H1 (cell line): ENCODE results near the gene OR2C1. TPM values are rescaled to one million over a fixed set of nuclear protein-coding genes. Genes with fewer than 3 reads are reported as not detected.

Experiments
- CTCF ChIA-PET: fragments of 300-600 bp; sonication (Branson Sonifier 250); formaldehyde crosslinking; loops from one replicate; lab custom pipeline; 2021; ENCODE audit not compliant: partially characterized antibody; lab: Charles Lee
- POLR2A ChIA-PET: fragments of 300-600 bp; sonication (Branson Sonifier 250); formaldehyde crosslinking; loops from one replicate; lab custom pipeline; 2021; ENCODE audit warnings: inconsistent platforms; ENCODE audit not compliant: partially characterized antibody; lab: Charles Lee
- DNase-seq, 2 experiments: peaks; one replicate each; pipeline versions ENCODE4 v3.0.0 to v3.0.0-alpha.2; 2010 to 2022; ENCODE audit warnings: low spot score in 2 of 2, low read depth in 1 of 2, mixed read lengths in 1 of 2
- FAIRE-seq: peaks from 2 replicates; lab custom pipeline; 2011; peaks lifted over from hg19 to GRCh38; lab: Jason Lieb, UNC
- H2AFZ ChIP-seq: 2 replicates; pipeline ENCODE4 v1.8.1; 2012; ENCODE audit warnings: low read length, inconsistent platforms
- H2AK5ac ChIP-seq: 2 replicates; pipeline ENCODE4 v1.6.1; 2013; ENCODE audit warnings: low read depth, low read length
- H2BK120ac ChIP-seq: replicated peaks from 2 replicates; pipeline ENCODE3; 2013; ENCODE audit warnings: low read depth, low read length, inconsistent platforms
- H2BK12ac ChIP-seq: 2 replicates; pipeline ENCODE4 v1.6.1; 2013; ENCODE audit warnings: low read depth, low read length
- H2BK15ac ChIP-seq: 2 replicates; pipeline ENCODE4 v1.6.1; 2013; ENCODE audit warnings: low read length
- H2BK20ac ChIP-seq: 2 replicates; pipeline ENCODE4 v1.6.1; 2013; ENCODE audit warnings: low read length
- H2BK5ac ChIP-seq: 2 replicates; pipeline ENCODE4 v1.6.1; 2013; ENCODE audit warnings: low read depth, low read length
- H3K14ac ChIP-seq: 2 replicates; pipeline ENCODE4 v1.6.1; 2013; ENCODE audit warnings: inconsistent platforms; ENCODE audit not compliant: insufficient read length
- H3K18ac ChIP-seq: 2 replicates; pipeline ENCODE4 v1.6.1; 2013; ENCODE audit warnings: low read length; ENCODE audit errors: extremely low read depth
- H3K23ac ChIP-seq: 2 replicates; pipeline ENCODE4 v1.6.1; 2013; ENCODE audit warnings: inconsistent platforms; ENCODE audit not compliant: insufficient read length
- H3K23me2 ChIP-seq: 2 replicates; pipeline ENCODE4 v1.6.1; 2013; ENCODE audit warnings: low read depth, low read length
- H3K27ac ChIP-seq: 2 replicates; pipeline ENCODE4 v1.6.1; 2011; ENCODE audit warnings: low read depth, low read length, inconsistent platforms
- H3K27me3 ChIP-seq, 4 experiments: replicated peaks in 1 of 4; 1 replicate in 1 of 4; 2 replicates in 3 of 4; pipeline versions ENCODE4 v1.6.1 to v1.8.1; 2011 to 2013; ENCODE audit warnings: low read length in 3 of 4, mild to moderate bottlenecking in 3 of 4, inconsistent platforms in 2 of 4, mixed read lengths in 2 of 4, moderate library complexity in 1 of 4; ENCODE audit not compliant: control insufficient read depth in 3 of 4, insufficient read depth in 3 of 4; ENCODE audit errors: extremely low read depth in 1 of 4
- H3K36me3 ChIP-seq, 4 experiments: 2 replicates each; pipeline versions ENCODE4 v1.6.1 to v1.8.1; 2011 to 2013; ENCODE audit warnings: mild to moderate bottlenecking in 4 of 4, low read length in 3 of 4, moderate library complexity in 2 of 4, control low read depth in 1 of 4, inconsistent platforms in 1 of 4; ENCODE audit not compliant: insufficient read depth in 4 of 4, control insufficient read depth in 2 of 4
- H3K4ac ChIP-seq: replicated peaks from 2 replicates; pipeline ENCODE3; 2013; ENCODE audit warnings: low read length, low read depth, mixed read lengths, inconsistent platforms; ENCODE audit not compliant: insufficient read length
- H3K4me1 ChIP-seq, 4 experiments: replicated peaks in 1 of 4; 1 replicate in 1 of 4; 2 replicates in 3 of 4; pipeline versions ENCODE4 v1.6.1 to v1.8.1; 2011 to 2013; ENCODE audit warnings: low read length in 3 of 4, inconsistent platforms in 2 of 4, mixed read lengths in 1 of 4; ENCODE audit not compliant: insufficient read depth in 4 of 4, control insufficient read depth in 3 of 4
- H3K4me2 ChIP-seq, 2 experiments: 2 replicates each; pipeline versions ENCODE4 v1.6.1 to v1.8.1; 2011 to 2013; ENCODE audit warnings: low read depth in 2 of 2, low read length in 2 of 2, control low read depth in 1 of 2, inconsistent platforms in 1 of 2, mild to moderate bottlenecking in 1 of 2; ENCODE audit not compliant: insufficient read depth in 1 of 2
- H3K4me3 ChIP-seq, 4 experiments: fragments of 200-600, 300-600 bp in 1 of 4; sonication (generic), shearing (Covaris generic), sonication (Bioruptor Twin) in 1 of 4; 2 replicates each; pipeline versions ENCODE4 v1.5.1 to v1.8.1; 2011 to 2016; ENCODE audit warnings: low read length in 4 of 4, low read depth in 3 of 4, control low read depth in 2 of 4, inconsistent platforms in 2 of 4, mild to moderate bottlenecking in 2 of 4, mixed read lengths in 1 of 4, moderate library complexity in 1 of 4; ENCODE audit not compliant: insufficient read depth in 2 of 4; ENCODE audit errors: extremely low read depth in 1 of 4
- H3K56ac ChIP-seq: replicated peaks from 2 replicates; pipeline ENCODE3; 2013; ENCODE audit warnings: low read depth, mild to moderate bottlenecking, mixed read lengths, low read length, inconsistent platforms; ENCODE audit not compliant: insufficient read length
- H3K79me1 ChIP-seq: 2 replicates; pipeline ENCODE4 v1.6.1; 2013; ENCODE audit warnings: low read depth, low read length, control low read depth
- H3K79me2 ChIP-seq, 2 experiments: 2 replicates each; pipeline versions ENCODE4 v1.6.1 to v1.8.1; 2012 to 2013; ENCODE audit warnings: low read length in 2 of 2, mild to moderate bottlenecking in 2 of 2, inconsistent platforms in 1 of 2; ENCODE audit not compliant: insufficient read depth in 2 of 2, control insufficient read depth in 1 of 2
- H3K9ac ChIP-seq, 4 experiments: replicated peaks in 1 of 4; 1 replicate in 1 of 4; 2 replicates in 3 of 4; pipeline versions ENCODE4 v1.6.1 to v1.8.1; 2011 to 2013; ENCODE audit warnings: low read depth in 3 of 4, low read length in 3 of 4, control low read depth in 2 of 4, mild to moderate bottlenecking in 2 of 4, moderate library complexity in 2 of 4, inconsistent platforms in 1 of 4; ENCODE audit errors: extremely low read depth in 1 of 4
- H3K9me3 ChIP-seq, 2 experiments: 2 replicates each; pipeline versions ENCODE4 v1.6.1 to v1.8.1; 2012 to 2013; ENCODE audit warnings: mild to moderate bottlenecking in 2 of 2, moderate library complexity in 2 of 2, control low read depth in 1 of 2, inconsistent platforms in 1 of 2, low read depth in 1 of 2, low read length in 1 of 2, mixed read lengths in 1 of 2; ENCODE audit not compliant: insufficient read depth in 2 of 2
- H4K20me1 ChIP-seq, 2 experiments: replicated peaks in 1 of 2; 2 replicates each; pipeline versions ENCODE3 to v1.8.1; 2011 to 2013; ENCODE audit warnings: inconsistent platforms in 2 of 2, low read length in 2 of 2, mild to moderate bottlenecking in 1 of 2; ENCODE audit not compliant: insufficient read depth in 2 of 2, control insufficient read depth in 1 of 2
- H4K5ac ChIP-seq: 2 replicates; pipeline ENCODE4 v1.6.1; 2013; ENCODE audit warnings: low read length, low read depth, mixed read lengths, inconsistent platforms; ENCODE audit not compliant: insufficient read length
- H4K8ac ChIP-seq: 2 replicates; pipeline ENCODE4 v1.8.0; 2013; ENCODE audit warnings: mild to moderate bottlenecking, moderate library complexity, low read length, inconsistent platforms; ENCODE audit not compliant: insufficient read depth; ENCODE audit errors: extremely low read depth
- H4K91ac ChIP-seq: replicated peaks from 2 replicates; pipeline ENCODE3; 2013; ENCODE audit warnings: low read length, mixed read lengths, inconsistent platforms; ENCODE audit not compliant: insufficient read length
- BACH1 ChIP-seq: IDR thresholded peaks from 2 replicates; pipeline ENCODE4 v1.6.1; 2012; ENCODE audit warnings: low read length, improper control_type of control experiment
- CBX5 ChIP-seq: fragments of 300-800, 300-1000 bp; sonication (generic); IDR thresholded peaks from 2 replicates; pipeline ENCODE4 v1.7.1; 2016; ENCODE audit warnings: antibody characterized with exemption, low read length, low read depth
- CHD1 ChIP-seq: IDR thresholded peaks from 2 replicates; pipeline ENCODE4 v1.6.1; 2012; ENCODE audit warnings: low read depth, low read length, improper control_type of control experiment
- E2F6 ChIP-seq: IDR thresholded peaks from 2 replicates; pipeline ENCODE4 v1.6.1; 2012; ENCODE audit warnings: inconsistent platforms
- EP300 ChIP-seq, 2 experiments: IDR thresholded peaks; 1 replicate in 1 of 2; 2 replicates in 1 of 2; pipeline ENCODE4 v1.6.1; 2011 to 2012; ENCODE audit warnings: low read depth in 2 of 2, low read length in 2 of 2, mild to moderate bottlenecking in 2 of 2, borderline replicate concordance in 1 of 2, inconsistent platforms in 1 of 2, moderate library complexity in 1 of 2
- FOSL1 ChIP-seq: IDR thresholded peaks from 2 replicates; pipeline ENCODE4 v1.6.1; 2011; ENCODE audit warnings: mild to moderate bottlenecking, low read depth, low read length, moderate library complexity; ENCODE audit not compliant: insufficient read depth
- GABPA ChIP-seq: IDR thresholded peaks from 2 replicates; pipeline ENCODE4 v1.6.1; 2011; ENCODE audit warnings: mild to moderate bottlenecking, low read length, moderate library complexity, borderline replicate concordance; ENCODE audit not compliant: insufficient read depth
- GTF2F1 ChIP-seq: IDR thresholded peaks from 2 replicates; pipeline ENCODE4 v1.6.1; 2012; ENCODE audit warnings: low read depth, low read length, improper control_type of control experiment, borderline replicate concordance
- KDM1A ChIP-seq: fragments of 200-600, 300-600 bp; sonication (generic); IDR thresholded peaks from 2 replicates; pipeline ENCODE4 v1.7.1; 2016; ENCODE audit warnings: mild to moderate bottlenecking, low read length, borderline replicate concordance
- KDM4A ChIP-seq: IDR thresholded peaks from one replicate; pipeline ENCODE4 v1.7.1; 2012; ENCODE audit warnings: low read depth, mild to moderate bottlenecking, moderate library complexity, low read length, inconsistent platforms; ENCODE audit not compliant: severe bottlenecking
- SRF ChIP-seq: IDR thresholded peaks from 2 replicates; pipeline ENCODE4 v1.6.1; 2011; ENCODE audit warnings: mild to moderate bottlenecking, low read depth, low read length, moderate library complexity
- TEAD4 ChIP-seq: IDR thresholded peaks from 2 replicates; pipeline ENCODE4 v1.6.1; 2012; ENCODE audit warnings: low read depth, low read length, inconsistent platforms, mixed read lengths
- USF2 ChIP-seq: IDR thresholded peaks from 2 replicates; pipeline ENCODE4 v1.6.1; 2011; ENCODE audit warnings: low read length, improper control_type of control experiment
- YY1 ChIP-seq: IDR thresholded peaks from 2 replicates; pipeline ENCODE4 v1.6.1; 2011; ENCODE audit warnings: low read depth, mild to moderate bottlenecking, low read length
- polyA plus RNA-seq, 7 experiments: library from polyadenylated mRNA; depleted of rRNA in 3 of 7; stranded (reverse) in 5 of 7; unstranded in 2 of 7; fragments of >200 nt in 5 of 7; fragments of 200-250 nt in 2 of 7; gene quantifications; 1 replicate in 5 of 7; 2 replicates in 1 of 7; 4 replicates in 1 of 7; pipeline versions ENCODE4 v1.2.1 to v1.2.3, GENCODE V29; 2011 to 2013; ENCODE audit warnings: missing spikeins in 2 of 7, mixed read lengths in 2 of 7
- total RNA-seq: library from RNA; stranded (reverse); fragmentation: NEBNext Ultra II Directional; extraction: Animal tissue kit (Norgen Biotek cat#: 25700); gene quantifications from 2 replicates; pipeline ENCODE4 v1.2.1, GENCODE V29; 2021

OR2C1 gene
- total and polyA plus RNA-seq, 2 of the 8 experiments (the other 6 are each of a cell fraction or from before 2014, with no cell fraction given): not detected

GRCh38 chr16:3377917-3378316 is 22.2 kb downstream of the OR2C1 start:
- Histone ChIP-seq H3K4me2 (no peak overlapping the region), H3K4ac (no peak overlapping the region), H3K9ac (no peak overlapping the region), H3K27ac (no peak overlapping the region), H2BK120ac (no peak overlapping the region), H3K23ac (no peak overlapping the region), H2BK20ac (no peak overlapping the region), H4K91ac (no peak overlapping the region), H3K4me1 (no peaks in the 10 kb centered on the region), H3K4me3 (no peak overlapping the region), H2BK15ac (no peak overlapping the region), H4K20me1 (no peaks in the 10 kb centered on the region), H2BK5ac (no peak overlapping the region), H2AK5ac (no peak overlapping the region), H4K8ac (no peak overlapping the region), H4K5ac (no peak overlapping the region), H3K27me3 (no peaks in the 10 kb centered on the region), H3K18ac (no peak overlapping the region), H2AFZ (no peak overlapping the region), H3K23me2 (no peaks in the 10 kb centered on the region), H3K9me3 (peaks cover 45 to 74% of the 10 kb centered on the region in 2 experiments), H3K36me3 (peaks cover 2 to 18% (median 10%) of the 10 kb centered on the region in 4 experiments), H2BK12ac (no peak overlapping the region), H3K79me2 (no peaks in the 10 kb centered on the region), H3K14ac (no peak overlapping the region), H3K56ac (no peak overlapping the region), H3K79me1 (no peaks in the 10 kb centered on the region)
- no peak for FAIRE-seq
- CTCF ChIA-PET: no interaction called here
- DNase-seq: no peak
- POLR2A ChIA-PET: no interaction called here
- no peak for TF ChIP-seq CBX5
- no peak for TF ChIP-seq USF2
- no peak for TF ChIP-seq FOSL1
- TF ChIP-seq E2F6: no peak
- no peak for TF ChIP-seq GTF2F1
- no peak for TF ChIP-seq GABPA
- no peak for TF ChIP-seq TEAD4
- TF ChIP-seq EP300 (IDR thresholded peaks at IDR 0.05; ENCODE audit: borderline replicate concordance in 1 of 2, low read depth in 2 of 2, low read length in 2 of 2): no peak
- TF ChIP-seq YY1: no peak
- no peak for TF ChIP-seq KDM4A
- no peak for TF ChIP-seq SRF
- TF ChIP-seq CHD1: no peak
- no peak for TF ChIP-seq KDM1A
- no peak for TF ChIP-seq BACH1
